SU-DHL-6 (cell line): Measurements from ENCODE around the gene MEF2D.

Experiments used
- CTCF ChIP-seq: fragments of 200-600 bp; sonication (generic); IDR thresholded peaks from one replicate; pipeline ENCODE4 v1.5.1; 2017; ENCODE audit warnings: antibody characterized with exemption, mild to moderate bottlenecking, low read length, moderate library complexity; ENCODE audit not compliant: insufficient read depth, poor library complexity, severe bottlenecking
- EZH2phosphoT487 ChIP-seq: fragments of 200-600 bp; sonication (generic), shearing (Covaris generic); conservative IDR thresholded peaks from 2 replicates; pipeline ENCODE4 v1.6.1; 2018; ENCODE audit warnings: mild to moderate bottlenecking, antibody characterized with exemption, low read length, moderate library complexity, mixed read lengths

- no peak for TF ChIP-seq CTCF
- TF ChIP-seq EZH2phosphoT487, result no peak
Observed at GRCh38 chr1:156424806-156425432, 75.7 kb downstream of the MEF2D start.
